Astrocyte of the spinal cord (primary cell): ENCODE measurements around the gene DYNC2I2.
"Not testable (repeated sequence)": the region's sequence is repeated elsewhere in the genome, so short reads cannot be mapped to it uniquely, and the experiment has no call there.

ENCODE experiments used
- DNase-seq: peaks from one replicate; pipeline ENCODE4 v3.0.0; 2011; ENCODE audit warnings: low read depth, low spot score
- H3K4me3 ChIP-seq: 2 replicates; pipeline ENCODE4 v1.5.1; 2011; ENCODE audit warnings: low read depth, mild to moderate bottlenecking, low read length, moderate library complexity
- in situ Hi-C: cut with HindIII; loops from 2 replicates; pipeline ENCODE4 v1.10.0; 2017; ENCODE audit warnings: low sequenced_read_pairs
- TF ChIP-seq, protein P1 (sequence below): IDR thresholded peaks from 2 replicates; pipeline ENCODE4 v1.5.1; 2012; ENCODE audit warnings: low read depth, mild to moderate bottlenecking, low read length, inconsistent platforms

The DYNC2I2 gene

DNA sequence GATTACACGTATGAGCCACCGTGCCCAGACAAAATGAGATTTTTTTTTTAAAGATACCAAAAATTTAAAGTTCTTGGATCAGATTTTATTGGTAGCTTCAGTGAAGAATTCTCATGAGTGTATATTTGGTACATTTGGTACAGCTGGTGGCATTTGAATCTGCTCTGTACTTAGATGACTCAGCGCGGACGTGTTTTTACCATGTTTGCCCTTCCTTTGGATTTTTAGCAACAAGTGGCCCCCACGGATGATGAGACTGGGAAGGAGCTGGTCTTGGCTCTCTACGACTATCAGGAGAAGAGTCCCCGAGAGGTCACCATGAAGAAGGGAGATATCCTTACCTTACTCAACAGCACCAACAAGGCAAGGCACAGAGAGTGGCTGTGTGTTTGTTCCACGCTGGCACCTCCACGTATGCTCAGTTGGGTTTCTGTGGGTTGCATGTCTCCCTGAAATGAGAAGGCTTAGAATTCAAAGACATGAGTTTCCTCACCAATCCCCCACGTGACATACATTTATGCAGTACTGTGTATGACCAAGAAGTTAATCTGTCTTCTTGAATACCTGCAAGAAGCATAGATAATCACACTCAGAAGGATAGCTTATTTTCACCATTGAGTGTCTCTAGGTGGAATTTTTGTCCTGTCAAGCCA, 67.9 kb downstream of the DYNC2I2 start:
- H3K4me3 ChIP-seq = no peak overlapping the region
- TF ChIP-seq, protein P1, sequence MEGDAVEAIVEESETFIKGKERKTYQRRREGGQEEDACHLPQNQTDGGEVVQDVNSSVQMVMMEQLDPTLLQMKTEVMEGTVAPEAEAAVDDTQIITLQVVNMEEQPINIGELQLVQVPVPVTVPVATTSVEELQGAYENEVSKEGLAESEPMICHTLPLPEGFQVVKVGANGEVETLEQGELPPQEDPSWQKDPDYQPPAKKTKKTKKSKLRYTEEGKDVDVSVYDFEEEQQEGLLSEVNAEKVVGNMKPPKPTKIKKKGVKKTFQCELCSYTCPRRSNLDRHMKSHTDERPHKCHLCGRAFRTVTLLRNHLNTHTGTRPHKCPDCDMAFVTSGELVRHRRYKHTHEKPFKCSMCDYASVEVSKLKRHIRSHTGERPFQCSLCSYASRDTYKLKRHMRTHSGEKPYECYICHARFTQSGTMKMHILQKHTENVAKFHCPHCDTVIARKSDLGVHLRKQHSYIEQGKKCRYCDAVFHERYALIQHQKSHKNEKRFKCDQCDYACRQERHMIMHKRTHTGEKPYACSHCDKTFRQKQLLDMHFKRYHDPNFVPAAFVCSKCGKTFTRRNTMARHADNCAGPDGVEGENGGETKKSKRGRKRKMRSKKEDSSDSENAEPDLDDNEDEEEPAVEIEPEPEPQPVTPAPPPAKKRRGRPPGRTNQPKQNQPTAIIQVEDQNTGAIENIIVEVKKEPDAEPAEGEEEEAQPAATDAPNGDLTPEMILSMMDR = no peak
- in situ Hi-C loops = no loop called here
- no peak for DNase-seq

DNA sequence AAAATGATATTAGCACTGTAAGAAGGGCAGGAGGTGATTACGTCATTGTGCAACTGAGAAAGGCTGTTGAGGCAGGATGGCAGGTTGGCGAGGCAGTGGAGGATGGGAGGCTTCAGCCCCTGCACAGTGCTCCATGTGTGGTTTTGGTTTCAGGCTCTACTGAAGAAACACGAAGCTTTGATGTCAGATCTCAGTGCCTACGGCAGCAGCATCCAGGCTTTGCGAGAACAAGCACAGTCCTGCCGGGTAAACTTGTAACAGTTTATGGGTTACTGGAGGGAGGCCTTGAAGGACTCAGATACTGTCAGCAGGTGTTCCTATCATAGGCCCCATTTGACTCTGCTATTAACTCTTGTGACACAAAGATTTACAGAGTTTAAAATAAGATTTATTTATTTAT, 69.2 kb downstream of the DYNC2I2 start:
- no peak overlapping the region for H3K4me3 ChIP-seq

GRCh38 chr9:128586934-128587333, 69.7 kb downstream of the DYNC2I2 start:
- H3K4me3 ChIP-seq, DNase-seq, in situ Hi-C loops: not testable (repeated sequence)

More for the DNA sequence above, 69.2 kb downstream of the DYNC2I2 start:
- DNase-seq = no peak
- TF ChIP-seq, protein P1 = no peak
- in situ Hi-C loops = no loop called here

DNA sequence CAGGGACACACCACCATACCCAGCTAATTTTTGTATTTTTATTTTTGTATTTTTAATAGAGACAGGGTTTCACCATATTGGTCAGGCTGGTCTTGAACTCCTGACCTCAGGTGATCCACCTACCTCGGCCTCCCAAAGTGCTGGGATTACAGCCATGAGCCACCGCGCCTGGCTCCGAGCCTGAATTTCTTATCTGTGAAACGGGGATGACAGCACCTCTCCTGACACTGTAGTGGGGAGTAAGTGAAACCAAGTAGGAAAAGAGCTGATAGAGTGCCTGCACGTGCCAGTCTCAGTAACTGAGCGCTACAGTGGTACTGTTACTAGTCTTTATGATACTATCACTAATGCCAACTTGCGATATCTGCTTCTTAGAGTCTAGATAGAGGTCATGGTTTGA, 71.5 kb downstream of the DYNC2I2 start:
- not testable (repeated sequence) for H3K4me3 ChIP-seq

More for the DNA sequence above, 71.5 kb downstream of the DYNC2I2 start:
- DNase-seq, in situ Hi-C loops: not testable (repeated sequence)
